ENCODE results near the gene FGR.
A peak's percentile ranks its signal among the peaks of the same experiment; 100 is the strongest.
"Not testable (repeated sequence)": the region's sequence is repeated elsewhere in the genome, so short reads cannot be mapped to it uniquely, and the experiment has no call there.

The FGR gene

GRCh38 chr1:27643600-27644368, 8.8 kb upstream of the FGR start:
- TF ChIP-seq, protein P1, sequence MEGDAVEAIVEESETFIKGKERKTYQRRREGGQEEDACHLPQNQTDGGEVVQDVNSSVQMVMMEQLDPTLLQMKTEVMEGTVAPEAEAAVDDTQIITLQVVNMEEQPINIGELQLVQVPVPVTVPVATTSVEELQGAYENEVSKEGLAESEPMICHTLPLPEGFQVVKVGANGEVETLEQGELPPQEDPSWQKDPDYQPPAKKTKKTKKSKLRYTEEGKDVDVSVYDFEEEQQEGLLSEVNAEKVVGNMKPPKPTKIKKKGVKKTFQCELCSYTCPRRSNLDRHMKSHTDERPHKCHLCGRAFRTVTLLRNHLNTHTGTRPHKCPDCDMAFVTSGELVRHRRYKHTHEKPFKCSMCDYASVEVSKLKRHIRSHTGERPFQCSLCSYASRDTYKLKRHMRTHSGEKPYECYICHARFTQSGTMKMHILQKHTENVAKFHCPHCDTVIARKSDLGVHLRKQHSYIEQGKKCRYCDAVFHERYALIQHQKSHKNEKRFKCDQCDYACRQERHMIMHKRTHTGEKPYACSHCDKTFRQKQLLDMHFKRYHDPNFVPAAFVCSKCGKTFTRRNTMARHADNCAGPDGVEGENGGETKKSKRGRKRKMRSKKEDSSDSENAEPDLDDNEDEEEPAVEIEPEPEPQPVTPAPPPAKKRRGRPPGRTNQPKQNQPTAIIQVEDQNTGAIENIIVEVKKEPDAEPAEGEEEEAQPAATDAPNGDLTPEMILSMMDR (IDR thresholded peaks at IDR 0.05; ENCODE audit: low read depth, low read length), result peak; percentile 91
- H3K4me3 ChIP-seq (ENCODE audit: low read depth, low read length), result no peak overlapping the region

DNA sequence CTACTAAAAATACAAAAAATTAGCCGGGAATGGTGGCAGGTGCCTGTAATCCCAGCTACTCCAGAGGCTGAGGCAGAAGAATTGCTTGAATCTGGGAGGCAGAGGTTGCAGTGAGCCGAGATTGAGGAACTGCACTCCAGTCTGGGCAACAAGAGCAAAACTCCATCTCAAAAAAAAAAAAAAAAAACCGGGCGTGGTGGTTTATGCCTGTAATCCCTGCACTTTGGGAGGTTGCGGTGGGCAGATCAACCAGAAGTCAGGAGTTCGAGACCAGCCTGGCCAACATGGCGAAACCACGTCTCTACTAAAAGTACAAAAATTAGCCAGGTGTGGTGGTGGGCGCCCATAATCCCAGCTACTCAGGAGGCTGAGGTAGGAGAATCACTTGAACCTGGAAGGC, 5.5 kb upstream of the FGR start:
- H3K4me3 ChIP-seq (ENCODE audit: low read depth, low read length), result not testable (repeated sequence)

GRCh38 chr1:27638805-27639204, 3.8 kb upstream of the FGR start:
- no peak overlapping the region for H3K4me3 ChIP-seq (ENCODE audit: low read depth, low read length)
- TF ChIP-seq, protein P1 (IDR thresholded peaks at IDR 0.05; ENCODE audit: low read depth, low read length), result no peak

DNA sequence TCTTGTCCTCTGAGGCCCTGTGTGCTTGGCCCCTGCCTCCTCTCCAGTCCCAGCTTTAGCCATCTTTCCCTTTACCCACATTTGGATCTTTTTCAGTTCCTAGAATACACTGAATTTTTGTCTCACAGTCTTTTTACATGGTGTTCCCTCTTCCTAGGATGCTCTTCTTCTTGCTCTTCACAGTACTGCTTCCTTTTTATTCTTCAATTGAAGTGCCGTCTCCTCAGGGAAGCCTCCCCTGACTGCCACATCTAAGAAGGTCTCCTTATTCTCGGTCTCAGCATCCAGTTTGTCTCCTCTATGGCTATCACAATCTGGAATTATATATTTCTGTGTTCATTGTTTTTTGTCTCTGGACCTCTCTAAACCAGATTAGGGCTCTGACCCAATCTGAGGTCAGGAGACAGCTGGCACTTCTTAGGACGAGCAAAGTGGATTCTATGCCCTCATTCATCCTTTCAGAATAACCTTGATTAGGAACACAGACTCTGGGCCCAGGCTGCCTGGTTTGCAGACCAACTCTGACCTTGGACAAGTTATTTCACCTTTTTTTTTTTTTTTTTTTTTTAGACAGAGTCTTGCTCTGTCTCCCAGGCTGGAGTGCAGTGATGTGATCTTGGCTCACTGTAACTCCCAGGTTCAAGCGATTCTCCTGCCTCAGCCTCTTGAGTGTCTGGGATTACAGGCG, 3.2 kb upstream of the FGR start:
- TF ChIP-seq, protein P1 (IDR thresholded peaks at IDR 0.05; ENCODE audit: low read depth, low read length), result no peak
- H3K4me3 ChIP-seq (ENCODE audit: low read depth, low read length), result no peak overlapping the region

DNA sequence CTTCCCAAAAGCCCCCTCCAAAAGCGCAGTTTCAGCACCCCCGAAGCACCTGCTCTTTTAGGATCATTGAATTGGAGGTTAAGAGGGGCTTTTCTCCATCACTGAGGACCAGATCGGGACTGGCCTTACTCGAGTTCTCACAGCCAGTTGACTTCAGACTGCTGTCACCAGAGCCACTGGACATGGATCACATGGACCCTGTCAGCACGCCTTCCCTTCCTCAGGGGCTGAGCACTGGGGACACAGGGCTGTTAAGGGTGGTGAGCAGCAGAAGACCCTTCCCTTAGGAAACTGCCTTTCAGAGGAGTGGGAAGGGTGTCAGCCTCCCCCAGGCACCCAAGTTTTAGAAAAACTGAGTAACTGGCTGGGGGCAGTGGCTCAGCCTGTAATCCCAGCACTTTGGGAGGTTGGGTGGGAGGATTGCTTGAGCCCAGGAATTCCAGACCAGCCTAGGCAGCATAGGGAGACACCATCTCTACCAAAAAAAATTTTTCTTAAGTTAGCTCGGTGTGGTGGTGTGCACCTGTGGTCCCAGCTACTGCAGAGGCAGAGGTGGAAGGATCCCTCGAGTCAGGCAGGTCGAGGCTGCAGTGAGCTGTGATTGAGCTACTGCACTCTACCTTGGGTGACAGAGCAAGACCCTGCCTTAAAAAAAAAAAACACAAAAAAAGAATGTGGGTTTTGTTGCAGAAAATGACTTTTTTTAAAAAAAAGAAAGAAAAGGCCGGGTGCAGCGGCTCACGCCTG, 584 bp upstream of the FGR start:
- no peak overlapping the region for H3K4me3 ChIP-seq (ENCODE audit: low read depth, low read length)
- TF ChIP-seq, protein P1 (IDR thresholded peaks at IDR 0.05; ENCODE audit: low read depth, low read length), result no peak

GRCh38 chr1:27634177-27634984, 604 bp downstream of the FGR start:
- H3K4me3 ChIP-seq (ENCODE audit: low read depth, low read length), result peak overlapping the region; percentile 22

More at GRCh38 chr1:27634177-27634984, 604 bp downstream of the FGR start:
- TF ChIP-seq, protein P1 (IDR thresholded peaks at IDR 0.05; ENCODE audit: low read depth, low read length), result no peak

Data from WI38 (cell line).